GM12878 (cell line): ENCODE data around the gene IFNLR1. TPM values are rescaled to one million over a fixed set of nuclear protein-coding genes. Genes with fewer than 3 reads are reported as not detected.

ENCODE experiments used
- ATAC-seq: fragments of 200-7000 bp; cut with Tn5 transposase; 3 replicates; pipeline ENCODE4 v1.9.1; 2020; ENCODE audit warnings: mild to moderate bottlenecking, moderate library complexity
- BruUV-seq: library from RNA; stranded (reverse); fragments of 400-500 nt; replicated peaks from 2 replicates; lab custom pipeline; 2021; lab: Mats Ljungman, UMichigan
- CTCF ChIA-PET: fragments of 300-600 bp; sonication (Branson Sonifier 250); formaldehyde crosslinking; extraction: SDS; loops from one replicate; lab custom pipeline; 2021; ENCODE audit warnings: inconsistent platforms; lab: Yijun Ruan, JAX
- POLR2A ChIA-PET: fragments of 350-600 bp; formaldehyde crosslinking; extraction: SDS; loops from one replicate; lab custom pipeline; 2021; ENCODE audit warnings: inconsistent platforms; lab: Charles Lee
- RAD21 ChIA-PET: fragments of 300-600 bp; sonication (Branson Sonifier 250); formaldehyde crosslinking; loops from one replicate; lab custom pipeline; 2023; ENCODE audit warnings: antibody characterized with exemption; ENCODE audit not compliant: unreplicated experiment; lab: Charles Lee
- SMC1A ChIA-PET: fragments of 300-600 bp; sonication (Branson Sonifier 250); formaldehyde crosslinking; loops from one replicate; lab custom pipeline; 2023; ENCODE audit not compliant: unreplicated experiment, uncharacterized antibody; lab: Charles Lee
- DNase-seq: peaks from one replicate; pipeline ENCODE4 v3.0.0-alpha.2; 2011; ENCODE audit warnings: low read depth, low spot score
- FAIRE-seq: peaks from 3 replicates; lab custom pipeline; 2011; peaks lifted over from hg19 to GRCh38; lab: Jason Lieb, UNC
- H2AFZ ChIP-seq: 2 replicates; pipeline ENCODE4 v1.6.0; 2011; ENCODE audit warnings: low read depth, low read length, control low read depth; ENCODE audit not compliant: control insufficient read depth
- H3K27ac ChIP-seq: 2 replicates; pipeline ENCODE4 v1.5.1; 2011; ENCODE audit warnings: control low read depth; ENCODE audit not compliant: control insufficient read depth, insufficient read depth
- H3K27me3 ChIP-seq, 2 experiments: replicated peaks in 1 of 2; 2 replicates each; pipeline versions ENCODE4 v1.6.0 to v1.6.1; 2011; ENCODE audit warnings: low read length in 1 of 2; ENCODE audit not compliant: control insufficient read depth in 2 of 2, insufficient read depth in 2 of 2
- H3K36me3 ChIP-seq, 2 experiments: 2 replicates each; pipeline ENCODE4 v1.5.1; 2011; ENCODE audit warnings: low read length in 1 of 2; ENCODE audit not compliant: control insufficient read depth in 2 of 2, insufficient read depth in 2 of 2
- H3K4me1 ChIP-seq: 2 replicates; pipeline ENCODE4 v1.6.1; 2011; ENCODE audit warnings: mild to moderate bottlenecking, low read length, moderate library complexity, mixed read lengths; ENCODE audit not compliant: control insufficient read depth, insufficient read depth
- H3K4me2 ChIP-seq: 2 replicates; pipeline ENCODE4 v1.6.0; 2011; ENCODE audit warnings: control low read depth; ENCODE audit not compliant: control insufficient read depth, insufficient read depth
- H3K4me3 ChIP-seq: fragments of 200-600 bp; sonication (generic); 2 replicates; pipeline ENCODE4 v1.5.1; 2016
- H3K79me2 ChIP-seq: 2 replicates; pipeline ENCODE4 v1.6.0; 2011; ENCODE audit warnings: low read length; ENCODE audit not compliant: control insufficient read depth, insufficient read depth
- H3K9ac ChIP-seq: 2 replicates; pipeline ENCODE4 v1.8.0; 2011; ENCODE audit warnings: low read length, control low read depth, mixed read lengths; ENCODE audit not compliant: control insufficient read depth, insufficient read depth
- H3K9me3 ChIP-seq: replicated peaks from 3 replicates; pipeline ENCODE4 v1.5.1; 2011; ENCODE audit warnings: mild to moderate bottlenecking, low read length; ENCODE audit not compliant: control insufficient read depth, insufficient read depth
- H4K20me1 ChIP-seq: 2 replicates; pipeline ENCODE4 v1.6.0; 2011; ENCODE audit not compliant: control insufficient read depth, insufficient read depth
- HDAC2 ChIP-seq: fragments of 200-600 bp; sonication (generic); IDR thresholded peaks from 2 replicates; pipeline ENCODE4 v1.6.1; 2017
- LARP7 ChIP-seq: fragments of 450-650 bp; IDR thresholded peaks from 2 replicates; pipeline ENCODE4 v1.6.1; 2017; ENCODE audit warnings: mild to moderate bottlenecking
- ZNF384 ChIP-seq: IDR thresholded peaks from 2 replicates; pipeline ENCODE4 v1.6.1; 2012; ENCODE audit warnings: low read depth, mild to moderate bottlenecking, low read length, improper control_type of control experiment, borderline replicate concordance
- WGBS: methylation state at CpG from one replicate; pipeline ENCODE4 v1.1.6; 2016; ENCODE audit warnings: low lambda C conversion rate; ENCODE audit not compliant: insufficient replicate concordance, insufficient coverage; ENCODE audit errors: missing lambda C conversion rate; 5-methylcytosine and 5-hydroxymethylcytosine counted together
- in situ Hi-C: fragments of 300-500 bp; cut with MboI; formaldehyde crosslinking; loops from 9 replicates; pipeline ENCODE4 v1.14.3; 2018; ENCODE audit warnings: mixed read lengths
- intact Hi-C: fragments of 100-400 bp; cut with micrococcal nuclease; formaldehyde crosslinking; loops from one replicate; pipeline ENCODE4 v1.14.2; 2022; ENCODE audit not compliant: unreplicated experiment
- polyA plus RNA-seq, 11 experiments: library from polyadenylated mRNA; depleted of rRNA in 4 of 11; unstranded in 6 of 11; stranded (reverse) in 5 of 11; fragments of >200 nt; fragmentation: Nextera tagmentation in 4 of 11; fragmentation: Illumina TruSeq in 1 of 11; extraction: Ambion mirVana in 4 of 11; extraction: Trizol in 1 of 11; gene quantifications; 1 replicate in 1 of 11; 2 replicates in 10 of 11; pipeline versions ENCODE4 v1.2.1 to v1.2.3, GENCODE V29; 2011 to 2016; ENCODE audit warnings: inconsistent platforms in 2 of 11, missing spikeins in 2 of 11, low read depth in 1 of 11
- total RNA-seq, 4 experiments: library from RNA; depleted of rRNA in 3 of 4; stranded (reverse); fragments of >200 nt in 3 of 4; fragmentation: Illumina TruSeq in 1 of 4; extraction: Trizol in 1 of 4; gene quantifications; 2 replicates each; pipeline versions ENCODE4 v1.2.1 to v1.2.3, GENCODE V29; 2013 to 2021

IFNLR1 gene
- total and polyA plus RNA-seq, 10 of the 15 experiments (the other 5 are each of a cell fraction or from before 2014, with no cell fraction given) = 0.31 to 5.6 (median 3.9) TPM

DNA sequence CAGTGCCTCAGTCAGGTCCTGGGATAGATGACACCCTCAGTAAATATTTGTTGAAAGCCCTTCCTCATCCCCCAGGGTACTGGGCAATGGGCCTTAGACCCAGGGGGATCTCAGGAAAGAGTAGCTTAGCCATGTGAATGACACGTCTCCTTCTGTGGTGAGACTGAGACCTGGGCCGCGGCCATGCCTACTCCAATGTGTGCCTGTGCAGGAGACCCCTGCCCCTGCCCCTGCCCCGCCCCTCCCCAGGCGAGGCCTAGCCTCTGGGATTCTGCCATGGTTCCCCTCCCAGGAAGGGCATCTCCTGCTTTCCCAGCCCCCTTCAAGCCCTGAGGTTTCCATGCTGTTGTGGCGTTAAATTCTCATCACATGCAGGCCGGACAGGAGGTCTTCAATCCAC, 82.2 kb downstream of the IFNLR1 start:
- in situ Hi-C loops (no loop called here), intact Hi-C loops (no loop called here)
- Histone ChIP-seq H2AFZ (no peak overlapping the region), H3K9me3 (no peaks in the 10 kb centered on the region), H3K4me2 (no peak overlapping the region), H4K20me1 (no peaks in the 10 kb centered on the region), H3K79me2 (no peaks in the 10 kb centered on the region), H3K27ac (no peak overlapping the region), H3K36me3 (no peaks in the 10 kb centered on the region), H3K4me3 (no peak overlapping the region), H3K9ac (no peak overlapping the region), H3K4me1 (no peaks in the 10 kb centered on the region), H3K27me3 (no peaks in the 10 kb centered on the region; a peak in 2 of 4 replicates)
- no TSS peak for BruUV-seq
- TF ChIP-seq HDAC2 = no peak
- TF ChIP-seq LARP7 = no peak
- TF ChIP-seq ZNF384 = no peak
- no peak for ATAC-seq
- no peak for DNase-seq
- FAIRE-seq = no peak
- ChIA-PET CTCF (no interaction called here), SMC1A (no interaction called here), POLR2A (no interaction called here), RAD21 (no interaction called here)
- 46% methylated on average over 5 of the region's 7 CpGs for WGBS

Other genes starting within 250 kb of the IFNLR1 start
- gene PNRC2, start 227.5 kb downstream of the IFNLR1 start, total RNA-seq (2014; rRNA removed) = 106 and 125 TPM in 2 replicates
- 170 and 171 TPM in 2 replicates for gene PNRC2, start 227.5 kb downstream of the IFNLR1 start, total RNA-seq (2014; rRNA removed; fragmentation: Illumina TruSeq; extraction: Trizol)
- 172 and 178 TPM in 2 replicates for gene PNRC2, start 227.5 kb downstream of the IFNLR1 start, total RNA-seq (2021)
- 155 and 222 TPM in 2 replicates for gene PNRC2, start 227.5 kb downstream of the IFNLR1 start, polyA plus RNA-seq (2011; rRNA removed)
- gene PNRC2, start 227.5 kb downstream of the IFNLR1 start, polyA plus RNA-seq (2014; fragmentation: Illumina TruSeq; extraction: Trizol) = 205 and 249 TPM in 2 replicates
- gene PNRC2, start 227.5 kb downstream of the IFNLR1 start, polyA plus RNA-seq (2014; fragmentation: Nextera tagmentation; extraction: Ambion mirVana) = 100 to 1,000 TPM; 135 to 140 TPM
- gene PNRC2, start 227.5 kb downstream of the IFNLR1 start, polyA plus RNA-seq (2014; rRNA removed) = 105 and 137 TPM in 2 replicates
- 100 to 1,000 TPM; 179 to 180 TPM for gene PNRC2, start 227.5 kb downstream of the IFNLR1 start, polyA plus RNA-seq (2016; fragmentation: Nextera tagmentation; extraction: Ambion mirVana)
- 157 and 186 TPM in 2 replicates for gene SRSF10, start 207.0 kb downstream of the IFNLR1 start, total RNA-seq (2014; rRNA removed)
- 258 and 268 TPM in 2 replicates for gene SRSF10, start 207.0 kb downstream of the IFNLR1 start, total RNA-seq (2014; rRNA removed; fragmentation: Illumina TruSeq; extraction: Trizol)
- 160 and 163 TPM in 2 replicates for gene SRSF10, start 207.0 kb downstream of the IFNLR1 start, total RNA-seq (2021)
- gene SRSF10, start 207.0 kb downstream of the IFNLR1 start, polyA plus RNA-seq (2011; rRNA removed) = 252 and 372 TPM in 2 replicates
- 274 and 347 TPM in 2 replicates for gene SRSF10, start 207.0 kb downstream of the IFNLR1 start, polyA plus RNA-seq (2014; fragmentation: Illumina TruSeq; extraction: Trizol)
- gene SRSF10, start 207.0 kb downstream of the IFNLR1 start, polyA plus RNA-seq (2014; fragmentation: Nextera tagmentation; extraction: Ambion mirVana) = 100 to 1,000 TPM; 166 to 187 TPM
- gene SRSF10, start 207.0 kb downstream of the IFNLR1 start, polyA plus RNA-seq (2014; rRNA removed) = 173 and 192 TPM in 2 replicates
- gene SRSF10, start 207.0 kb downstream of the IFNLR1 start, polyA plus RNA-seq (2016; fragmentation: Nextera tagmentation; extraction: Ambion mirVana) = 100 to 1,000 TPM; 262 to 279 TPM
- not detected in 2 replicates for gene MYOM3, start 75.2 kb downstream of the IFNLR1 start, total RNA-seq (2014; rRNA removed)
- gene MYOM3, start 75.2 kb downstream of the IFNLR1 start, total RNA-seq (2014; rRNA removed; fragmentation: Illumina TruSeq; extraction: Trizol) = not detected in 2 replicates
- not detected in 2 replicates for gene MYOM3, start 75.2 kb downstream of the IFNLR1 start, total RNA-seq (2021)
- not detected in 2 replicates for gene MYOM3, start 75.2 kb downstream of the IFNLR1 start, polyA plus RNA-seq (2011; rRNA removed)
- gene MYOM3, start 75.2 kb downstream of the IFNLR1 start, polyA plus RNA-seq (2014; fragmentation: Illumina TruSeq; extraction: Trizol) = not detected in 2 replicates
- not detected for gene MYOM3, start 75.2 kb downstream of the IFNLR1 start, polyA plus RNA-seq (2014; fragmentation: Nextera tagmentation; extraction: Ambion mirVana)
- 0.06 TPM in 1 of 2 replicates, not detected in the other for gene MYOM3, start 75.2 kb downstream of the IFNLR1 start, polyA plus RNA-seq (2014; rRNA removed)
- gene MYOM3, start 75.2 kb downstream of the IFNLR1 start, polyA plus RNA-seq (2016; fragmentation: Nextera tagmentation; extraction: Ambion mirVana) = not detected
- gene IL22RA1, start 44.1 kb downstream of the IFNLR1 start, total RNA-seq (2014; rRNA removed) = not detected in 2 replicates
- gene IL22RA1, start 44.1 kb downstream of the IFNLR1 start, total RNA-seq (2014; rRNA removed; fragmentation: Illumina TruSeq; extraction: Trizol) = not detected in 2 replicates
- gene IL22RA1, start 44.1 kb downstream of the IFNLR1 start, total RNA-seq (2021) = 0.08 TPM in 1 of 2 replicates, not detected in the other
- gene IL22RA1, start 44.1 kb downstream of the IFNLR1 start, polyA plus RNA-seq (2011; rRNA removed) = not detected in 2 replicates
- gene IL22RA1, start 44.1 kb downstream of the IFNLR1 start, polyA plus RNA-seq (2014; fragmentation: Illumina TruSeq; extraction: Trizol) = not detected in 2 replicates
- gene IL22RA1, start 44.1 kb downstream of the IFNLR1 start, polyA plus RNA-seq (2014; fragmentation: Nextera tagmentation; extraction: Ambion mirVana) = not detected
- not detected in 2 replicates for gene IL22RA1, start 44.1 kb downstream of the IFNLR1 start, polyA plus RNA-seq (2014; rRNA removed)
- gene IL22RA1, start 44.1 kb downstream of the IFNLR1 start, polyA plus RNA-seq (2016; fragmentation: Nextera tagmentation; extraction: Ambion mirVana) = not detected
- 0.11 and 0.17 TPM in 2 replicates for gene GRHL3, start 132.1 kb upstream of the IFNLR1 start, total RNA-seq (2014; rRNA removed)
- 0.14 and 0.27 TPM in 2 replicates for gene GRHL3, start 132.1 kb upstream of the IFNLR1 start, total RNA-seq (2014; rRNA removed; fragmentation: Illumina TruSeq; extraction: Trizol)
- gene GRHL3, start 132.1 kb upstream of the IFNLR1 start, total RNA-seq (2021) = 0.51 TPM in 2 replicates
- gene GRHL3, start 132.1 kb upstream of the IFNLR1 start, polyA plus RNA-seq (2011; rRNA removed) = 0.18 TPM in 1 of 2 replicates, not detected in the other
- gene GRHL3, start 132.1 kb upstream of the IFNLR1 start, polyA plus RNA-seq (2014; fragmentation: Illumina TruSeq; extraction: Trizol) = 0.41 TPM in 1 of 2 replicates, not detected in the other
- gene GRHL3, start 132.1 kb upstream of the IFNLR1 start, polyA plus RNA-seq (2014; fragmentation: Nextera tagmentation; extraction: Ambion mirVana) = under 1 TPM; 0.07 to 0.21 TPM
- gene GRHL3, start 132.1 kb upstream of the IFNLR1 start, polyA plus RNA-seq (2014; rRNA removed) = 0.13 and 0.56 TPM in 2 replicates
- gene GRHL3, start 132.1 kb upstream of the IFNLR1 start, polyA plus RNA-seq (2016; fragmentation: Nextera tagmentation; extraction: Ambion mirVana) = under 1 TPM; 0.70 to 0.87 TPM
- 0.05 and 0.28 TPM in 2 replicates for gene STPG1, start 226.5 kb upstream of the IFNLR1 start, total RNA-seq (2014; rRNA removed)
- 0.22 and 0.69 TPM in 2 replicates for gene STPG1, start 226.5 kb upstream of the IFNLR1 start, total RNA-seq (2014; rRNA removed; fragmentation: Illumina TruSeq; extraction: Trizol)
- 0.13 and 0.36 TPM in 2 replicates for gene STPG1, start 226.5 kb upstream of the IFNLR1 start, total RNA-seq (2021)
- gene STPG1, start 226.5 kb upstream of the IFNLR1 start, polyA plus RNA-seq (2011; rRNA removed) = 1.6 TPM in 2 replicates
- gene STPG1, start 226.5 kb upstream of the IFNLR1 start, polyA plus RNA-seq (2014; fragmentation: Illumina TruSeq; extraction: Trizol) = 0.17 and 0.71 TPM in 2 replicates
- under 1 TPM; 0.35 to 0.76 TPM for gene STPG1, start 226.5 kb upstream of the IFNLR1 start, polyA plus RNA-seq (2014; fragmentation: Nextera tagmentation; extraction: Ambion mirVana)
- 0.29 and 0.81 TPM in 2 replicates for gene STPG1, start 226.5 kb upstream of the IFNLR1 start, polyA plus RNA-seq (2014; rRNA removed)
- 1 to 10 TPM; 1.5 to 2.6 TPM for gene STPG1, start 226.5 kb upstream of the IFNLR1 start, polyA plus RNA-seq (2016; fragmentation: Nextera tagmentation; extraction: Ambion mirVana)
- 4.7 and 6.0 TPM in 2 replicates for gene NIPAL3, start 228.5 kb upstream of the IFNLR1 start, total RNA-seq (2014; rRNA removed)
- 3.1 and 3.6 TPM in 2 replicates for gene NIPAL3, start 228.5 kb upstream of the IFNLR1 start, total RNA-seq (2014; rRNA removed; fragmentation: Illumina TruSeq; extraction: Trizol)
- gene NIPAL3, start 228.5 kb upstream of the IFNLR1 start, total RNA-seq (2021) = 5.7 and 6.2 TPM in 2 replicates
- 6.6 and 8.9 TPM in 2 replicates for gene NIPAL3, start 228.5 kb upstream of the IFNLR1 start, polyA plus RNA-seq (2011; rRNA removed)
- gene NIPAL3, start 228.5 kb upstream of the IFNLR1 start, polyA plus RNA-seq (2014; fragmentation: Illumina TruSeq; extraction: Trizol) = 3.4 and 3.7 TPM in 2 replicates
- 1 to 10 TPM; 2.1 TPM for gene NIPAL3, start 228.5 kb upstream of the IFNLR1 start, polyA plus RNA-seq (2014; fragmentation: Nextera tagmentation; extraction: Ambion mirVana)
- 3.5 and 3.7 TPM in 2 replicates for gene NIPAL3, start 228.5 kb upstream of the IFNLR1 start, polyA plus RNA-seq (2014; rRNA removed)
- gene NIPAL3, start 228.5 kb upstream of the IFNLR1 start, polyA plus RNA-seq (2016; fragmentation: Nextera tagmentation; extraction: Ambion mirVana) = 1 to 10 TPM; 8.8 to 9.4 TPM